Parathyroid adenoma (tissue), 2 donors: ENCODE data around the gene MME.
"Not testable (repeated sequence)": the region's sequence is repeated elsewhere in the genome, so short reads cannot be mapped to it uniquely, and the experiment has no call there.

Experiments used
- H2AFZ ChIP-seq: fragments of 300-600 bp; sonication (generic); one replicate; pipeline ENCODE4 v1.7.0; 2017; ENCODE audit warnings: antibody characterized with exemption, mild to moderate bottlenecking
- H3K27ac ChIP-seq: fragments of 300-600 bp; sonication (generic); one replicate; pipeline ENCODE4 v1.7.0; 2017
- H3K27me3 ChIP-seq: fragments of 300-600 bp; sonication (generic); one replicate; pipeline ENCODE4 v1.7.0; 2017; ENCODE audit warnings: low read length; ENCODE audit not compliant: control insufficient read depth, insufficient read depth
- H3K36me3 ChIP-seq: fragments of 300-600 bp; sonication (generic); one replicate; pipeline ENCODE4 v1.7.0; 2017; ENCODE audit warnings: low read length; ENCODE audit not compliant: control insufficient read depth, insufficient read depth
- H3K4me1 ChIP-seq: fragments of 300-600 bp; sonication (generic); one replicate; pipeline ENCODE4 v1.7.0; 2017; ENCODE audit warnings: control low read depth
- H3K4me2 ChIP-seq: fragments of 300-600 bp; sonication (generic); one replicate; pipeline ENCODE4 v1.7.0; 2017; ENCODE audit warnings: low read length
- H3K4me3 ChIP-seq: fragments of 300-600 bp; sonication (generic); one replicate; pipeline ENCODE4 v1.7.0; 2017; ENCODE audit warnings: low read depth, low read length
- H3K79me2 ChIP-seq: fragments of 300-600 bp; sonication (generic); one replicate; pipeline ENCODE4 v1.7.0; 2017; ENCODE audit warnings: control low read depth
- H3K9ac ChIP-seq: fragments of 300-600 bp; sonication (generic); one replicate; pipeline ENCODE4 v1.7.0; 2017; ENCODE audit warnings: mild to moderate bottlenecking
- H3K9me3 ChIP-seq: fragments of 300-600 bp; sonication (generic); one replicate; pipeline ENCODE4 v1.7.0; 2017; ENCODE audit warnings: low read length; ENCODE audit not compliant: control insufficient read depth
- CTCF ChIP-seq: fragments of 300-600 bp; sonication (generic); IDR thresholded peaks from one replicate; pipeline ENCODE4 v1.7.0; 2017; ENCODE audit warnings: antibody characterized with exemption, mild to moderate bottlenecking
- donor health status: primary hyperparathyroidism.

Gene MME

GRCh38 chr3:155130001-155130400 lies 49.9 kb downstream of the MME start:
- Histone ChIP-seq H3K27ac (no peak overlapping the region), H3K27me3 (no peaks in the 10 kb centered on the region)

GRCh38 chr3:155131104-155131503 lies 51.0 kb downstream of the MME start:
- H3K9me3 ChIP-seq, result no peaks in the 10 kb centered on the region
- no peak overlapping the region for H3K27ac ChIP-seq
- no peaks in the 10 kb centered on the region for H3K4me1 ChIP-seq
- no peak overlapping the region for H3K9ac ChIP-seq
- no peaks in the 10 kb centered on the region for H3K79me2 ChIP-seq
- no peak for TF ChIP-seq CTCF
- H2AFZ ChIP-seq, result no peak overlapping the region
- H3K36me3 ChIP-seq, result no peaks in the 10 kb centered on the region
- no peaks in the 10 kb centered on the region for H3K27me3 ChIP-seq
- no peak overlapping the region for H3K4me3 ChIP-seq
- H3K4me2 ChIP-seq, result no peak overlapping the region

More at GRCh38 chr3:155130001-155130400, 49.9 kb downstream of the MME start:
- no peaks in the 10 kb centered on the region for H3K36me3 ChIP-seq
- no peak overlapping the region for H3K4me3 ChIP-seq
- TF ChIP-seq CTCF, result no peak
- H3K9ac ChIP-seq, result no peak overlapping the region
- H3K9me3 ChIP-seq, result no peaks in the 10 kb centered on the region
- no peaks in the 10 kb centered on the region for H3K4me1 ChIP-seq
- H3K4me2 ChIP-seq, result no peak overlapping the region
- no peak overlapping the region for H2AFZ ChIP-seq
- no peaks in the 10 kb centered on the region for H3K79me2 ChIP-seq

- not testable (repeated sequence) for H3K27ac ChIP-seq, H3K36me3 ChIP-seq, H3K4me1 ChIP-seq, H3K4me3 ChIP-seq, H3K9ac ChIP-seq, H3K4me2 ChIP-seq, H3K27me3 ChIP-seq, H2AFZ ChIP-seq, H3K9me3 ChIP-seq, H3K79me2 ChIP-seq
Observed at GRCh38 chr3:155134311-155134710, 54.2 kb downstream of the MME start.

GRCh38 chr3:155135003-155135402 lies 54.9 kb downstream of the MME start:
- Histone ChIP-seq H3K27me3 (no peaks in the 10 kb centered on the region), H3K36me3 (no peaks in the 10 kb centered on the region), H3K27ac (no peak overlapping the region), H3K4me1 (no peaks in the 10 kb centered on the region), H2AFZ (no peak overlapping the region), H3K9ac (no peak overlapping the region), H3K9me3 (no peaks in the 10 kb centered on the region), H3K79me2 (no peaks in the 10 kb centered on the region), H3K4me2 (no peak overlapping the region), H3K4me3 (no peak overlapping the region)
- no peak for TF ChIP-seq CTCF

GRCh38 chr3:155138677-155139076 lies 58.6 kb downstream of the MME start:
- no peak overlapping the region for H3K9ac ChIP-seq
- no peak overlapping the region for H3K27ac ChIP-seq
- H2AFZ ChIP-seq, result no peak overlapping the region
- no peak for TF ChIP-seq CTCF
- H3K4me2 ChIP-seq, result no peak overlapping the region
- H3K79me2 ChIP-seq, result no peaks in the 10 kb centered on the region
- H3K9me3 ChIP-seq, result no peaks in the 10 kb centered on the region
- H3K4me1 ChIP-seq, result no peaks in the 10 kb centered on the region
- no peaks in the 10 kb centered on the region for H3K36me3 ChIP-seq
- H3K4me3 ChIP-seq, result no peak overlapping the region
- no peaks in the 10 kb centered on the region for H3K27me3 ChIP-seq
